GM13976 (cell line): ENCODE results near the gene ACTMAP.

Source experiments
- DNase-seq: peaks from one replicate; pipeline ENCODE4 v3.0.0; 2012; ENCODE audit warnings: low spot score
- CTCF ChIP-seq: IDR thresholded peaks from 2 replicates; pipeline ENCODE4 v1.5.1; 2012; ENCODE audit warnings: borderline replicate concordance, mild to moderate bottlenecking; ENCODE audit not compliant: insufficient read depth; ENCODE audit errors: extremely low read depth, missing control alignments, control extremely low read depth
- in situ Hi-C: fragments of 300-500 bp; cut with MboI; formaldehyde crosslinking; loops from one replicate; pipeline ENCODE4 v1.12.0; 2022; ENCODE audit warnings: low sequenced_read_pairs, mixed read lengths, inconsistent platforms; ENCODE audit not compliant: unreplicated experiment

The ACTMAP gene

GRCh38 chr19:40695881-40696280 lies 54.4 kb downstream of the ACTMAP start:
- no peak for DNase-seq
- in situ Hi-C loops, result no loop called here
- no peak for TF ChIP-seq CTCF

GRCh38 chr19:40693896-40694295 lies 56.4 kb downstream of the ACTMAP start:
- in situ Hi-C loops, result no loop called here
- no peak for TF ChIP-seq CTCF

GRCh38 chr19:40693150-40693788 lies 57.0 kb downstream of the ACTMAP start:
- no peak for DNase-seq
- no peak for TF ChIP-seq CTCF
- in situ Hi-C loops, result no loop called here

More at GRCh38 chr19:40693896-40694295, 56.4 kb downstream of the ACTMAP start:
- DNase-seq, result no peak

- TF ChIP-seq CTCF, result no peak
- in situ Hi-C loops, result no loop called here
- no peak for DNase-seq
These were observed 58.1 kb downstream of the ACTMAP start for GRCh38 chr19:40692212-40692551.

DNA sequence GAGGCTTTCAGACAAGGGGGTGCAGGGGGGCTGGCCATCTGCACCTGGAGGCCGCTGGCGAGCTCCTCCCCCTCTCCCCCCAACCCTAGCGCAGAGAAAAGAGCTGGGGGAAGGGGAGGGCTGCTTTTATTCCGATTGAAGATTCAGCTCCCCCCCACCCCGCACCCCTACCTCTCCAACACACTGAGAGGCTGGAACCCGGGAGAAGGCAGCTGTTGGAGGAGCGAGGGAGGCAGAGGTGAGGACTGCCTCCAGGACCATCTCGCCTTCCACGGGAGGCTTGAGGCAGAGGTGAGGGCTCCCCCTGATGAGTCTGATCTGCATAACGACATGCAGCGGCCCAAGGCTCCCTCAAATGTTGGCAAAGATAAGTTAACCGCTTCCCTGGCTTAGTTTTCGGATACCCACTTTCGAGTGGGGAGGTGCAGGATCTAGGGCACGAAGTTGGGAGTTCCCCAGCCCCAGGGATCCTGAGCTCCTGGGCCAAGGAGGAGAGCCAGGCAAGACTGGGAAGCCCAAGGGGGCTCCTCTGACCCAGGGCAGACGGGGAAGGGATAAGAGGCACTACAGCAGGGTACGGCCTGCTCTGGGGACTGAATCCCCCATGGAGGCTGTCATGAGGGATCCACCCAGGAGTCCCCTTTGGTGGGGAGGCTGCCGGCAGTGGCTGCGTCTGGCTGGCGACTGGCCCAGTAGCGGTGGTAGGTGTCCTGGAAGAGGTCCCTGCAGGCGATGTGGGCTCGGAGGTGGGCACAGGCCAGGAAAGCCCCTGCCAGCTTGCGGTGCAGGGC lies 58.7 kb downstream of the ACTMAP start:
- in situ Hi-C loops, result no loop called here
- DNase-seq, result no peak
- TF ChIP-seq CTCF, result no peak
